Erythroblast (primary cell): ENCODE measurements around the gene CHST9.

Experiments
- DNase-seq, 2 experiments: peaks; one replicate each; lab custom pipeline; 2025; lab: John Stamatoyannopoulos, UW
- GATA1 ChIP-seq: IDR thresholded peaks from 2 replicates; pipeline ENCODE4 v1.6.1; 2011; ENCODE audit warnings: low read depth, mild to moderate bottlenecking, control low read depth, low read length, moderate library complexity
- POLR2A ChIP-seq: IDR thresholded peaks from 2 replicates; pipeline ENCODE4 v1.6.1; 2011; ENCODE audit warnings: mild to moderate bottlenecking, low read length

CHST9 gene

DNA sequence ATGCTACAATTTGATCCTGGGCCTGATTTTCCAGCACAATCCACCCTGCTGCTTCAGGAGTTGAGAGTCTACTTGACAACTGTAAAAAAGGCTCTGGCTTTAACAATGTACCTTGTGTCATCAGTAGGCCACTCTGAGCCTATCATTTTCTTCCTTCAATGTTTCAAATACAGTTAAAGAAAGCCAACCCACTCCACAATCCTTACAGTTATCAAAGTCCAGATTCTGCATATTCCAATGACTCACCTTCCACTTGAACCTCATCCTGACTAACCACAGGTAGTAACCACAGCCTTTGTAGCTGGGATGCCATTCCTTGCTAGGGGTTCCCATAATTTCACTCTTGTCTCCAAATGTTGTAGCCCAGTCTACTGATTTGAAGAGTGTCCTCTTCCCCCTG is 284.1 kb downstream of the CHST9 start:
- no peak for TF ChIP-seq POLR2A
- no peak for TF ChIP-seq GATA1
- no peak for DNase-seq

DNA sequence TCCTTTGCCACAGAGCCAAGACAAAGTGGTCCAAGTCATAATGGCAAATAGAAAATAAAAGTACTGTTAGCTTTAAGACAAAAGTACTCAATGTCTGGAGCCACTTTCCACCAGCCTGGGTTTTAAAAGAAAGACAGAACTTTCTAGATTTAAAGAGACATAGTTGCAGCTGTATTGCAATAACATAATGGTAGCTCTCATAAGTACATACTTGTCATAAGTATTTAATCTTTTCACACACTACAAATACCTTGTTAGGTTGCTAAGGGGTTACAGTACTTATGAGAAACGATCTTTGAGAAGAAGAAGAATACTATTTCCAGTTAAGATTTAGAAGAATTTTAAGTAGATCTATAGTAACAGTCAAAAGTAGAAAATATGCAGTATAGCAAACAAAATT is 290.7 kb downstream of the CHST9 start:
- no peak for TF ChIP-seq POLR2A
- no peak for TF ChIP-seq GATA1
- no peak for DNase-seq

DNA sequence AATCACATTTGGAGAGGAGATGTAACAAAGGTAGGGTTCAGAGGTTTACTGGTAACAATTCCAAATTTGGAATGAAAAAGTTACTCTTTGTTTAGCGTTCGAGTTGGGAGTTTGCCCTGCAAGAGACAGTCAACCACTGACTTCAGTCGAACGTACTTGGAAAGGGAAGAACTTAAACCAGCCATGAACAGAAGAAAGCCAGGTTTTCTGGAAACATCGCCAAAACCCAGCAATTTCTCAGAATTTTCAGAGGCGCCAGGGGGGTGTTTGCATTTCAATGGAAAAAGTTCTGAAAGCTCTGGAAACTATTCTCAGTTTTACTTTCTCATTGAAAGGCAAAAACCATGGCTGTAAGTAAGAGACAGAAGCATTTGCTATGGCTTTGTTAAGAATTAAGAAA is 291.1 kb downstream of the CHST9 start:
- DNase-seq = no peak
- TF ChIP-seq POLR2A (no peak), GATA1 (no peak)

DNA sequence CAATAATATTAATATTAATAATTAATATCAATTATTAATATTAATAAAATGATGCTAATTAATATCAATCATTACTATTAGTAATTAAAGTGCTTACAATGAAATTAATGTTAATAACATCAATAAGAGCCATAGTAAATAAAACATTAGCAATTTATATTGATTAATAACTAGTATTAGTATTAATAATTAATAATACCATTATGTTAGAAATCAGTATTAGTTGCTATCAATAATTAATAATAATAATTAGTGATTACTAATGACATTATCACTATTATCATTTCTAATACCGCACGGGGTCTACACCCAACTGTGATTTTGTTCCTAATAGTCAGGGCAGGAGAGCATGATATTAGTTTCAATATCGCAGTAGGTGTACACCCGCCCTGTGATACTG is 296.8 kb downstream of the CHST9 start:
- TF ChIP-seq POLR2A (no peak), GATA1 (no peak)
- no peak for DNase-seq

DNA sequence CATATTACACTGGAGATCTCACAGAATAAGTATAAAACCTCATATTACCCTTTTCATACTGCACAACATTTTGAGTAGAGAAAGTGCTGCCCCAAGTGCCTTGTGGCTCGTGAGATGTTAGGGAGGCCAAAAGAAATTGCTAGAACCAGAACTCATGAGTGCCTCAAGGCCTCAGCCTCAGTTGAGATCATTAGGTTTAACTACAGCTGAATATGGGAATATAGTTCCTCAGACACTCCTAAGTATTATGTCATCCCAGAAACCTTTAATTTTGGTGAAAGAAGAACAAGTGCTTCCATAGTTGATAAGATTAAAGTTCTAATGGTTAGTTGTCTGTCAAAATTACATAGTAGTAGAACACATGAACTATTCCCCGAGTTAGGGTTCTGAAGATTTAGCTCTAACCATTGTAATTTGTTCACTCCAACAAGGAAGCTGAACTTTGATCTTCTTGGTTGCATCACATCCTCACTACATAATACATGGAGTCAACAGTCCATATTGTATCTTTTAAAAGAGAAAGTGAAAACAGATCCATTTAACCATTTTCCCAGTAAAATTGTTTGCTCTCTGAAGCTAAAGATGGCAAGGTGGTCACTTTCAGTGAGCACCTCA is 310.0 kb downstream of the CHST9 start:
- DNase-seq = no peak
- TF ChIP-seq GATA1 (no peak), POLR2A (no peak)

DNA sequence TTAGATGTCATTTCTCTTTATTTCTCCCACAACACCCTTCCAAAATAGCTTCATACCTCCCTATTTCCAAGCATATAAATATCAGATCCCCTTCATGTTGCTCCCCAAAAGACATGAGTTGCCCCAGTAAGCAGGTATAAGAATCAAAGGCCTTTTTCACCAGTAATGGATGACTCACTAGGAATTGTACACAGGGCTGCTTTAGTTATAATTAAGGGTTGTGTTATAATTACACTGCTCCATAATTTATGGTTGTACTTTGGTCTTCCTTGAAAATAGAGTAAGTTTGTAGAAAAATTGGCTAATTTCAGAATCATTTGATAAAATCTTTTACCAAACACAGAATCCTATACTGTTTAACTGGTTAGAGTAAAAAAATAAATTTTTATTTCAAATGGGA is 310.8 kb downstream of the CHST9 start:
- DNase-seq = no peak
- TF ChIP-seq GATA1 = no peak
- no peak for TF ChIP-seq POLR2A

DNA sequence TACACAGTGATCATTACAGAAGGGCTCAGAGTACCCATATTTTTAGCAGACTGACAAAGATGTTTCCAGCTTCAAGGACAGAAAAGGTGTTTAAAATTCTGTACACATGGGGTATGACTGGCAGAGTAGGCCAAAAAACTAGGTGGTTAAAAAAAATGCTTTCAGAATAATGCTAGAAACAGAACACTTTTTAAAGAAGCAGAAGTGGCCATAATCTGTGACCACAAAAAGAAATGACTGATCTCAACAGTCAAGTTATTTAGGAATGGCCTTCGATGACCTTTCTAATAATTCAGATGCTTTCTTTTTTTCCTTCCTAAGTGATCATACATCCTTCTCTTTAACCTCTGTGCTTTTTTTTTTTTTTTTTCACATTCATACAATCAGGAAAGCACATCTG is 315.5 kb downstream of the CHST9 start:
- DNase-seq = no peak
- no peak for TF ChIP-seq GATA1
- TF ChIP-seq POLR2A = no peak

DNA sequence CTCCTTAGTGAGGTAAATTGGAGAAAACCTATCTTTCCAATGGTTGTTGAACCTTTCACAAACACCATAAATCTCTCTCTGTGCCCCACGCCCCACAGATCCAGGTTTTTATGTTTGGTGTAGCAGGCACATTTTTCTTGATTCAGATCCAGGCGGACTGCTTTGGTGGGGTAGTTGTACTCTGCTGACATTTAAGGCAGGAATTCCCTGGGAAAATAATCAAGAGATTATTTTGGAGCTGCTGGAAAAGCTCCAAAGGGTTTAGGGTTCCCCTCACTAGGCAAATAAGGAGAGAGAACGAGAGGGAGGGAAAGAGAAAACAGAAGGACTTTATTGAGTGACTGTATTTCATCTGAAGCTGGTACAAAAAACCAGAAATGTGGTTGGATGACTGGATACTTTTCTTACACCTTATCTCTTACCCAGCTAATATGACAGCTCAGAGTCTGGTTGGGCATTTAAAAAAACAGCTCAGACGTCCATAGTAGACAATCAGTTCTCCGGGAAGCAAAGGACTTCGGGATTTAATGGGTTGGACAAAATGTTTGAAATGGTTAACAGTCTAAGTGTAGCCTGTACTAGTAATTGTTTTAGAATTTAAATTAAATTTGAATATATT is 316.0 kb downstream of the CHST9 start:
- TF ChIP-seq GATA1 = no peak
- TF ChIP-seq POLR2A = no peak
- no peak for DNase-seq

DNA sequence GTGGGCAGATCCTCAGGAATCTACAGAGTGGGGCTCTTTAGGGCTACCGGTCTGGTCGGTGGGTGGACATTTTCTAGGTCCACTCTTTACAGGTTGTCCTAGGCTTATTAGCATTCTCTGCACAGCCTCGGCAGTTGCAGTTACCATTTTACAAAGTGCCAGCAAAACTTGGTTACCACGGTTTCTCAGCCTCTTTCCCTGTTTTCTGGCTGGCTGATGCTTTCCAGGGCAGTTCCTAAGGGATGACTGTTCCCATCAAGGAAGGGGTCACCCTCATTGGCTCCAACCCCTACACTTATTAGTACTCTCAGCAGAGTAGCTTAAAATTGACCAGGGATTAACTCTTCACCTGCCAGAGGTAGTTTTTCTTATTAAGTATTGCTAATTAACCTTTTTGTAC is 317.6 kb downstream of the CHST9 start:
- no peak for DNase-seq
- TF ChIP-seq POLR2A (no peak), GATA1 (no peak)

DNA sequence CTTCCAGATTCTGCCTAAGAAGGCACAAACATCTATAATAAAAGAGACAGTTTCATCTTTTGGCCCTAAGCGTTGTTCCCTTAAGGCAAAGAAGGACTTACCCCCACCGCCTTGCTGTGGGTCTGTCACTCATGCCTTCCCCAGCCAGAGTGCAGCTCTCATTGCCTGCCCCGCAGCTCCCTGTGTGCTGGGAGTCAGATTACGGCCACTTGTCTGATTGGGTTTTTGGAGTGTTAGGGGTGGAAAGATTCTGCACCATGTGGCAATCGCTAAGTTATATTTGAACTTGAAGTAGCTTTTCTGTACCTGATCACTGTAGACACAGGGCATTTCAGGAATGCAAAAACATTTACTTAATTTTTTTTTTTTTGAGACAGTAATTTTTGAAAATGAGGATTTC is 319.6 kb downstream of the CHST9 start, which contains the start of gene AQP4:
TSS of gene AQP4 (minus strand) at position 151 of the 400 bp plus-strand sequence. CDS start at position 133, 18 bp downstream.
- no peak for TF ChIP-seq POLR2A
- no peak for TF ChIP-seq GATA1

DNA sequence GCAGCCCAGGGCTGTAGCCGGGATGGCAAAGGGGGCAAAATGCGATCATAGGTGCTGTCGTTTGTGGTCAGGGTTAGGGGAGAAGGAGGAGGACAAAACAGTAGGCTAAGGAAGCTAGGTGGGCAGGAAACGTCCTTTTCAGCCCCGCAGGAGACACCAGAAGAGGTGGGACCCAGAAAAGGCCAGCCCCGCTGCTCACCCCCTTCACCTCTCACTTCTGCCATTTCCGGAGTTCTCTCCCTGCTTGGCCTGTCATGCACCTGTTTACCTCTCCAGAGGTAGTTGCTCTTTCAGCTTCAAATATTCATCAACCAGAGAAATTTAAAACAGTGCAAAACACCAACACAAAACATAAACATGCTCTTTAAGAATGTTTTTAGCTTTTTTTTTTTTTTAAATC is 320.4 kb downstream of the CHST9 start:
- DNase-seq = no peak
- no peak for TF ChIP-seq GATA1
- TF ChIP-seq POLR2A = no peak

More for the DNA sequence above, 319.6 kb downstream of the CHST9 start, which contains the start of gene AQP4:
- DNase-seq = no peak

DNA sequence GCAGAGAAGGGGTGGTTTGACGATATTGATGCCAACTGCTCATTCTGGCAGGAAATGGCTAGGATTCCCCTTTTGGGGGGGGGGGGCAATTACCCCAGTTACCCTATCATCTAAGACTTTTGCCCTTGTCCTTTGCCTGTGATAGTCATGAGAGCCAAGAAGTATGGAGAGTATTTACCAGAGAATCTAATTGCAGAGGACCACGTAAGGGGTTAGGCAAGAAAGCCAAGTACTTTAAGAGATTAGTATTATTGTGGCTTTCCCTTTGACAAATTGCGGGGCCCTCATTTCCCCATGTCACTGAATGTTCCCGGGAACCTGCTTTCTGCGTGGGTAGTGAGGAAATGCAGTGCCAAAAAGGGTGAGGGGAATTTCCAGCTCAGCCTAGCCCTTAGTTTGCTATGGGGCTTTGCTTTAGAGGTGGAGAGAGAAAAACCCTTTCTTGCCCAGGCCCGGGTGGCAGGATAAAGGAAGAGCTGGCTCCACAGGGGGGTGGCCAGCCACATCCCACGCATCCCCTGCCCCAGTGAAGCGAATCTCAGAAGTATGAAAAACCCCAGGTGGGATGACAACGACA is 321.1 kb downstream of the CHST9 start:
- no peak for DNase-seq
- TF ChIP-seq GATA1 (no peak), POLR2A (no peak)

DNA sequence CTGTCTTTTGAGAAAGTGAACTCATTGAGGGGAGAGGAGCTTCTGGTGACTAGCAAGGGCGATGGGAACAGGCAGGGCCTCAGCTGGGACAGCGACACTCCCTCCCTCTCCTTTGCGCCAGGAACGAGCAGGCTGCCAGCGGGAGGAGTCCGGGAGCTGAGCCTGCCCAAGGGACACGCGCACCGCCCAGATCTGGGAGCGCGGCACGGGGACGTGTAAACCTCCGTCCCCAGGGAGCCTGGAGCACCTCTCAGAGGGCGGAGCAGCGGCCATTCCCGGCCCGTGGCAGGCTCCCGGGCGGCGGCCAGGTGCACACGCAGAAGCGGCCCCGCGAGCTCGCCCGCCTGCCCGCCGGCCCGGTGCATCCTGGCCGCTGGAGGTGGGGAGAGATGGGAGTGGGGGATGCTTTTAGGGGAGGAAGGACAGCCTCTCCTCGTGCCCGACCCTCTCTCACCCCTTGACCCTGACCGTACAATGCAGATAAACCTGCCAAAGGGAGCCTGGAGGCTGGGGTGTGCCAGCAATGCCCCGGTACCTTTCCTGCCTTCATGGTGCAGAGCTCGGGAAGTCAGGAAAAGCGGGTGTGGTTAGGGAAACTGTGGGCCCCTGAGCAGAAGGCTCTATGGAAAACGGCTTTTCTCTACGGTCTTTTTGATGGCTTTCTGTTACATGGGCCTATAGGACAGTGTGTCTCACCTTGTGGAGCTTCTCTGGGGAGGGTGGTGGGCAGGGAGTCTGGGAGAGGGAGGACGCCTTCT is 321.8 kb downstream of the CHST9 start:
- TF ChIP-seq POLR2A (no peak), GATA1 (no peak)
- no peak for DNase-seq

DNA sequence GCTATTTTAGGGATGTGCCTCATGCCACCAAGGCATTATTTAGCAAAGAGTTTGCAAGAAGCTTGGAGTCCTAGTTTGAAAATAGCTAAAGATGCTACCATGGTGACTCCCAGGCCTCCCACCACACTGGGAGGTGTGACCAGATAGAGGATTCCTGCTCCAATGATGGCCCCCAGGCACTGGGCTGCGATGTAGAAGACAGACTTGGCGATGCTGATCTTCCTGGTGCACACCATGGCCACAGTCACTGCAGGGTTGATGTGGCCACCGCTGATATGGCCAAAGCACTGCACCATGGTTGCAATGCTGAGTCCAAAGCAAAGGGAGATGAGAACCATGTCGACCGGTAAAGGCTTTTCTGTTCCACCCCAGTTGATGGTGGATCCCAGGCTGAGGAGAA is 323.0 kb downstream of the CHST9 start:
- TF ChIP-seq POLR2A (no peak), GATA1 (no peak)
- DNase-seq = no peak
